HepG2 (cell line): Measurements from ENCODE around the gene HOXA10. TPM values are rescaled to one million over a fixed set of nuclear protein-coding genes. Genes with fewer than 3 reads are reported as not detected.

Experiments
- EP300 ChIP-seq, 3 experiments: sonication (generic) in 1 of 3; formaldehyde crosslinking in 1 of 3; IDR thresholded peaks; 2 replicates each; pipeline versions ENCODE4 v1.5.1 to v1.6.1; 2011 to 2020; ENCODE audit warnings: low read depth in 2 of 3, low read length in 2 of 3, borderline replicate concordance in 1 of 3, improper control_type of control experiment in 1 of 3, mild to moderate bottlenecking in 1 of 3, missing genetic modification reagents in 1 of 3, moderate library complexity in 1 of 3
- HDAC1 ChIP-seq: sonication (generic); formaldehyde crosslinking; IDR thresholded peaks from 2 replicates; pipeline ENCODE4 v1.5.1; 2020; ENCODE audit warnings: mild to moderate bottlenecking, missing genetic modification reagents
- MBD4 ChIP-seq: IDR thresholded peaks from 2 replicates; pipeline ENCODE4 v1.6.1; 2012; ENCODE audit warnings: low read length, inconsistent platforms, borderline replicate concordance
- PHF21A ChIP-seq: sonication (generic); formaldehyde crosslinking; IDR thresholded peaks from 2 replicates; pipeline ENCODE4 v1.5.0; 2020; ENCODE audit warnings: mild to moderate bottlenecking, missing genetic modification reagents
- TBX3 ChIP-seq: fragments of 450-650 bp; IDR thresholded peaks from 2 replicates; pipeline ENCODE4 v1.6.1; 2017; ENCODE audit warnings: antibody characterized with exemption, mild to moderate bottlenecking, inconsistent platforms, borderline replicate concordance
- TMF1 ChIP-seq: sonication (generic); formaldehyde crosslinking; IDR thresholded peaks from 2 replicates; pipeline ENCODE4 v1.8.1; 2022; ENCODE audit warnings: low read depth, missing genetic modification reagents
- ZNF383 ChIP-seq: sonication (generic); formaldehyde crosslinking; IDR thresholded peaks from 2 replicates; pipeline ENCODE4 v1.4.0; 2020; ENCODE audit warnings: missing genetic modification reagents, mild to moderate bottlenecking, borderline replicate concordance
- ZNF496 ChIP-seq: sonication (generic); formaldehyde crosslinking; IDR thresholded peaks from 2 replicates; pipeline ENCODE4 v1.8.1; 2023; ENCODE audit warnings: mild to moderate bottlenecking, moderate library complexity, missing genetic modification reagents; ENCODE audit not compliant: insufficient replicate concordance
- ZNF597 ChIP-seq: sonication (generic); formaldehyde crosslinking; IDR thresholded peaks from 2 replicates; pipeline ENCODE4 v1.5.0; 2020; ENCODE audit warnings: missing genetic modification reagents
- ZNF713 ChIP-seq: sonication (generic); formaldehyde crosslinking; IDR thresholded peaks from 2 replicates; pipeline ENCODE4 v1.4.0; 2020; ENCODE audit warnings: mild to moderate bottlenecking, missing genetic modification reagents
- polyA plus RNA-seq, 8 experiments: library from polyadenylated mRNA; depleted of rRNA in 3 of 8; stranded (reverse) in 7 of 8; unstranded in 1 of 8; fragments of >200 nt; fragmentation: Illumina TruSeq in 4 of 8; extraction: Trizol in 4 of 8; gene quantifications; 2 replicates each; pipeline versions ENCODE4 v1.2.1 to v1.2.3, GENCODE V29; 2011 to 2016; ENCODE audit warnings: low read depth in 4 of 8, missing spikeins in 1 of 8, mixed read lengths in 1 of 8; ENCODE audit not compliant: insufficient read depth in 1 of 8
- total RNA-seq, 5 experiments: library from RNA; depleted of rRNA; stranded (reverse); fragments of >200 nt; fragmentation: Illumina TruSeq; extraction: Trizol; gene quantifications; 2 replicates each; pipeline ENCODE4 v1.2.3, GENCODE V29; 2016; ENCODE audit warnings: low read depth in 1 of 5
- TF ChIP-seq, protein P1 (sequence below): sonication (generic); formaldehyde crosslinking; IDR thresholded peaks from 2 replicates; pipeline ENCODE4 v1.5.1; 2020; ENCODE audit warnings: mild to moderate bottlenecking, missing genetic modification reagents, moderate library complexity
- TF ChIP-seq, protein P2 (sequence below): sonication (generic); formaldehyde crosslinking; IDR thresholded peaks from 2 replicates; pipeline ENCODE4 v1.5.0; 2020; ENCODE audit warnings: missing genetic modification reagents
- TF ChIP-seq, protein P3 (sequence below): sonication (generic); formaldehyde crosslinking; IDR thresholded peaks from 2 replicates; pipeline ENCODE4 v1.8.1; 2023; ENCODE audit warnings: missing genetic modification reagents, mild to moderate bottlenecking, borderline replicate concordance
- TF ChIP-seq, protein P4 (sequence below): sonication (generic); formaldehyde crosslinking; IDR thresholded peaks from 2 replicates; pipeline ENCODE4 v1.4.0; 2020; ENCODE audit warnings: missing genetic modification reagents

The HOXA10 gene
- total and polyA plus RNA-seq, 2 of the 13 experiments (the other 11 are each of a cell fraction or from before 2014, with no cell fraction given): not detected

- TF ChIP-seq, protein P1, sequence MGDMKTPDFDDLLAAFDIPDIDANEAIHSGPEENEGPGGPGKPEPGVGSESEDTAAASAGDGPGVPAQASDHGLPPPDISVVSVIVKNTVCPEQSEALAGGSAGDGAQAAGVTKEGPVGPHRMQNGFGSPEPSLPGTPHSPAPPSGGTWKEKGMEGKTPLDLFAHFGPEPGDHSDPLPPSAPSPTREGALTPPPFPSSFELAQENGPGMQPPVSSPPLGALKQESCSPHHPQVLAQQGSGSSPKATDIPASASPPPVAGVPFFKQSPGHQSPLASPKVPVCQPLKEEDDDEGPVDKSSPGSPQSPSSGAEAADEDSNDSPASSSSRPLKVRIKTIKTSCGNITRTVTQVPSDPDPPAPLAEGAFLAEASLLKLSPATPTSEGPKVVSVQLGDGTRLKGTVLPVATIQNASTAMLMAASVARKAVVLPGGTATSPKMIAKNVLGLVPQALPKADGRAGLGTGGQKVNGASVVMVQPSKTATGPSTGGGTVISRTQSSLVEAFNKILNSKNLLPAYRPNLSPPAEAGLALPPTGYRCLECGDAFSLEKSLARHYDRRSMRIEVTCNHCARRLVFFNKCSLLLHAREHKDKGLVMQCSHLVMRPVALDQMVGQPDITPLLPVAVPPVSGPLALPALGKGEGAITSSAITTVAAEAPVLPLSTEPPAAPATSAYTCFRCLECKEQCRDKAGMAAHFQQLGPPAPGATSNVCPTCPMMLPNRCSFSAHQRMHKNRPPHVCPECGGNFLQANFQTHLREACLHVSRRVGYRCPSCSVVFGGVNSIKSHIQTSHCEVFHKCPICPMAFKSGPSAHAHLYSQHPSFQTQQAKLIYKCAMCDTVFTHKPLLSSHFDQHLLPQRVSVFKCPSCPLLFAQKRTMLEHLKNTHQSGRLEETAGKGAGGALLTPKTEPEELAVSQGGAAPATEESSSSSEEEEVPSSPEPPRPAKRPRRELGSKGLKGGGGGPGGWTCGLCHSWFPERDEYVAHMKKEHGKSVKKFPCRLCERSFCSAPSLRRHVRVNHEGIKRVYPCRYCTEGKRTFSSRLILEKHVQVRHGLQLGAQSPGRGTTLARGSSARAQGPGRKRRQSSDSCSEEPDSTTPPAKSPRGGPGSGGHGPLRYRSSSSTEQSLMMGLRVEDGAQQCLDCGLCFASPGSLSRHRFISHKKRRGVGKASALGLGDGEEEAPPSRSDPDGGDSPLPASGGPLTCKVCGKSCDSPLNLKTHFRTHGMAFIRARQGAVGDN (CRISPR knock-in tag): no peak
- peak; percentile 44; the same call in 1 of the 2 replicates for TF ChIP-seq PHF21A (CRISPR knock-in tag)
- TF ChIP-seq, protein P2, sequence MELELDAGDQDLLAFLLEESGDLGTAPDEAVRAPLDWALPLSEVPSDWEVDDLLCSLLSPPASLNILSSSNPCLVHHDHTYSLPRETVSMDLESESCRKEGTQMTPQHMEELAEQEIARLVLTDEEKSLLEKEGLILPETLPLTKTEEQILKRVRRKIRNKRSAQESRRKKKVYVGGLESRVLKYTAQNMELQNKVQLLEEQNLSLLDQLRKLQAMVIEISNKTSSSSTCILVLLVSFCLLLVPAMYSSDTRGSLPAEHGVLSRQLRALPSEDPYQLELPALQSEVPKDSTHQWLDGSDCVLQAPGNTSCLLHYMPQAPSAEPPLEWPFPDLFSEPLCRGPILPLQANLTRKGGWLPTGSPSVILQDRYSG (CRISPR knock-in tag): no peak
- TF ChIP-seq ZNF597 (CRISPR knock-in tag): no peak
- peak in 1 of 2 experiments; percentile 75; a peak in 2 of 4 replicates for TF ChIP-seq EP300 (IDR thresholded peaks at IDR 0.05; ENCODE audit: low read depth in 2 of 2, low read length in 2 of 2)
- TF ChIP-seq EP300 (CRISPR knock-in tag; IDR thresholded peaks at IDR 0.05; ENCODE audit: borderline replicate concordance): peak; percentile 34; the same call in 1 of the 2 replicates
- TF ChIP-seq, protein P3, sequence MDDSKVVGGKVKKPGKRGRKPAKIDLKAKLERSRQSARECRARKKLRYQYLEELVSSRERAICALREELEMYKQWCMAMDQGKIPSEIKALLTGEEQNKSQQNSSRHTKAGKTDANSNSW (CRISPR knock-in tag): no peak
- no peak; the same call in 1 of the 2 replicates for TF ChIP-seq HDAC1 (CRISPR knock-in tag)
- no peak for TF ChIP-seq ZNF713 (CRISPR knock-in tag)
- TF ChIP-seq, protein P4, sequence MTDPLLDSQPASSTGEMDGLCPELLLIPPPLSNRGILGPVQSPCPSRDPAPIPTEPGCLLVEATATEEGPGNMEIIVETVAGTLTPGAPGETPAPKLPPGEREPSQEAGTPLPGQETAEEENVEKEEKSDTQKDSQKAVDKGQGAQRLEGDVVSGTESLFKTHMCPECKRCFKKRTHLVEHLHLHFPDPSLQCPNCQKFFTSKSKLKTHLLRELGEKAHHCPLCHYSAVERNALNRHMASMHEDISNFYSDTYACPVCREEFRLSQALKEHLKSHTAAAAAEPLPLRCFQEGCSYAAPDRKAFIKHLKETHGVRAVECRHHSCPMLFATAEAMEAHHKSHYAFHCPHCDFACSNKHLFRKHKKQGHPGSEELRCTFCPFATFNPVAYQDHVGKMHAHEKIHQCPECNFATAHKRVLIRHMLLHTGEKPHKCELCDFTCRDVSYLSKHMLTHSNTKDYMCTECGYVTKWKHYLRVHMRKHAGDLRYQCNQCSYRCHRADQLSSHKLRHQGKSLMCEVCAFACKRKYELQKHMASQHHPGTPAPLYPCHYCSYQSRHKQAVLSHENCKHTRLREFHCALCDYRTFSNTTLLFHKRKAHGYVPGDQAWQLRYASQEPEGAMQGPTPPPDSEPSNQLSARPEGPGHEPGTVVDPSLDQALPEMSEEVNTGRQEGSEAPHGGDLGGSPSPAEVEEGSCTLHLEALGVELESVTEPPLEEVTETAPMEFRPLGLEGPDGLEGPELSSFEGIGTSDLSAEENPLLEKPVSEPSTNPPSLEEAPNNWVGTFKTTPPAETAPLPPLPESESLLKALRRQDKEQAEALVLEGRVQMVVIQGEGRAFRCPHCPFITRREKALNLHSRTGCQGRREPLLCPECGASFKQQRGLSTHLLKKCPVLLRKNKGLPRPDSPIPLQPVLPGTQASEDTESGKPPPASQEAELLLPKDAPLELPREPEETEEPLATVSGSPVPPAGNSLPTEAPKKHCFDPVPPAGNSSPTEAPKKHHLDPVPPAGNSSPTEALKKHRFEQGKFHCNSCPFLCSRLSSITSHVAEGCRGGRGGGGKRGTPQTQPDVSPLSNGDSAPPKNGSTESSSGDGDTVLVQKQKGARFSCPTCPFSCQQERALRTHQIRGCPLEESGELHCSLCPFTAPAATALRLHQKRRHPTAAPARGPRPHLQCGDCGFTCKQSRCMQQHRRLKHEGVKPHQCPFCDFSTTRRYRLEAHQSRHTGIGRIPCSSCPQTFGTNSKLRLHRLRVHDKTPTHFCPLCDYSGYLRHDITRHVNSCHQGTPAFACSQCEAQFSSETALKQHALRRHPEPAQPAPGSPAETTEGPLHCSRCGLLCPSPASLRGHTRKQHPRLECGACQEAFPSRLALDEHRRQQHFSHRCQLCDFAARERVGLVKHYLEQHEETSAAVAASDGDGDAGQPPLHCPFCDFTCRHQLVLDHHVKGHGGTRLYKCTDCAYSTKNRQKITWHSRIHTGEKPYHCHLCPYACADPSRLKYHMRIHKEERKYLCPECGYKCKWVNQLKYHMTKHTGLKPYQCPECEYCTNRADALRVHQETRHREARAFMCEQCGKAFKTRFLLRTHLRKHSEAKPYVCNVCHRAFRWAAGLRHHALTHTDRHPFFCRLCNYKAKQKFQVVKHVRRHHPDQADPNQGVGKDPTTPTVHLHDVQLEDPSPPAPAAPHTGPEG: no peak
- TF ChIP-seq ZNF496 (CRISPR knock-in tag): no peak
- no peak for TF ChIP-seq TBX3
- no peak for TF ChIP-seq MBD4
- no peak for TF ChIP-seq TMF1 (CRISPR knock-in tag)
- TF ChIP-seq ZNF383: no peak
Observed at GRCh38 chr7:27133409-27134231, 40.5 kb downstream of the HOXA10 start (continued).
